Immature natural killer cell (primary cell): ENCODE results near the gene HILPDA. TPM values are rescaled to one million over a fixed set of nuclear protein-coding genes. Genes with fewer than 3 reads are reported as not detected.

Experiments used
- DNase-seq, 3 donors: peaks; one replicate each; pipeline ENCODE4 v3.0.0; 2022; ENCODE audit warnings: mixed read lengths in 1 of 3
- H3K27ac Mint-ChIP-seq, 6 donors: one replicate each; pipeline ENCODE4 v1.8.0; 2020; ENCODE audit warnings: mixed read lengths in 6 of 6, mild to moderate bottlenecking in 5 of 6, inconsistent platforms in 4 of 6, moderate library complexity in 3 of 6
- H3K27me3 Mint-ChIP-seq, 3 donors: one replicate each; pipeline ENCODE4 v1.8.0; 2020 to 2021; ENCODE audit warnings: low read depth in 3 of 3, mild to moderate bottlenecking in 3 of 3, mixed read lengths in 3 of 3, moderate library complexity in 3 of 3, inconsistent platforms in 1 of 3
- H3K36me3 Mint-ChIP-seq, 3 donors: one replicate each; pipeline ENCODE4 v1.8.0; 2020; ENCODE audit warnings: mixed read lengths in 3 of 3, inconsistent platforms in 2 of 3, mild to moderate bottlenecking in 2 of 3
- H3K4me1 Mint-ChIP-seq, 2 donors: one replicate each; pipeline ENCODE4 v1.8.0; 2020; ENCODE audit warnings: inconsistent platforms in 2 of 2, mild to moderate bottlenecking in 2 of 2, mixed read lengths in 2 of 2, moderate library complexity in 1 of 2
- H3K4me3 Mint-ChIP-seq, 5 donors: one replicate each; pipeline ENCODE4 v1.8.0; 2020; ENCODE audit warnings: mild to moderate bottlenecking in 5 of 5, mixed read lengths in 5 of 5, inconsistent platforms in 3 of 5, moderate library complexity in 3 of 5
- H3K9me3 Mint-ChIP-seq, 6 donors: one replicate each; pipeline ENCODE4 v1.8.0; 2020; ENCODE audit warnings: mild to moderate bottlenecking in 6 of 6, mixed read lengths in 6 of 6, inconsistent platforms in 4 of 6, moderate library complexity in 3 of 6
- polyA plus RNA-seq, 3 donors: library from polyadenylated mRNA; unstranded; fragments of 300-500 nt; fragmentation: Illumina TruSeq; gene quantifications; one replicate each; pipeline ENCODE4 v1.2.3, GENCODE V29; 2021

The HILPDA gene
- polyA plus RNA-seq, 3 donors from 2014 or later: 5.7 to 6.5 (median 6.0) TPM

DNA sequence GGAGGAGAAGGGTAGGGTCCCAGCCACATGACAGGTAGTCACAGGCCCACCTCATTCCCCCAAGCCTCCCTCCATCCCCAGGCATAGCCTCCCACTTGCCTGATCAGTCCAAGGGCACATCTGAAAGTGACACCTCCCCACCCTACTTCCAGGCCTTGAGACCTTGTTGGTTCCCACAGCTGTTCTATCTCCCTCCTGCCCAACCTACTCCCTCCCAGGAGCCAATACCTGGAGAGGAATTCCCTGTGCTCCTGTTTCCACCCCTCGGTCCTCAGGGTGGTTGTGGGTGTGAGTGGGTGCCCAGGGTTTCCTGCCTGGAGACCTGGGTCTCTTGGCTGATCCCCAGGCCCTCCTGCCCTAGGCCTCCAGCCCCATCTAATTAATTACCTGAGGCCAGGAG lies 34.3 kb upstream of the HILPDA start:
- no peaks in the 10 kb centered on the region for H3K9me3 Mint-ChIP-seq
- no peaks in the 10 kb centered on the region for H3K36me3 Mint-ChIP-seq
- H3K27me3 Mint-ChIP-seq: peaks cover 0 to 4% (median 2%) of the 10 kb centered on the region in 3 donors
- peaks cover 38 to 44% of the 10 kb centered on the region in 2 donors for H3K4me1 Mint-ChIP-seq
- H3K27ac Mint-ChIP-seq: peak overlapping the region in 2 of 6 donors; percentile 17 to 47
- peak overlapping the region in 1 of 5 donors; percentile 38 for H3K4me3 Mint-ChIP-seq
- DNase-seq: no peak

DNA sequence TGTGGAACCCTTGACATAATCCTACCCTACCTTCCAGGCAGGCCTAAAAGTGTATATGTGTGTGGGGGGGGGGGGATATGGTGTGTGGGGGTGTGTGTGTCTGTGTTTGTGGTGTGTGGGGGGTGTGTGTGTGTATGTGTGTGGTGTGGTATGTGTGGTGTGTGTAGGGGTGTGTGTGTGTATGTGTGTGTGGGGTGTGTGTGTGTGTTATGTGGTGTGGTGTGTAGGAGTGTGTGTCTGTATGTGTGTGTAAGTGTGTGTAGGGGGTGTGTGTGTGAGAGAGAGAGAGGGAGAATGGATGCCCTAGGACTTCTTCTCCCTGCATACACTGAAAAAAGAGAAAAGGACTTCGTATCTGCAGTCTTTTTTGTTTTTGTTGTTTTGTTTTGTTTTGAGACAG lies 33.6 kb upstream of the HILPDA start:
- Mint-ChIP-seq H3K36me3 (no peaks in the 10 kb centered on the region), H3K27me3 (peaks cover 0 to 4% (median 2%) of the 10 kb centered on the region in 3 donors), H3K4me3 (peak overlapping the region; percentile 62 to 78 (median 72)), H3K9me3 (no peaks in the 10 kb centered on the region), H3K27ac (peak overlapping the region; percentile 30 to 91 (median 84)), H3K4me1 (peaks cover 38 to 44% of the 10 kb centered on the region in 2 donors)
- no peak for DNase-seq

DNA sequence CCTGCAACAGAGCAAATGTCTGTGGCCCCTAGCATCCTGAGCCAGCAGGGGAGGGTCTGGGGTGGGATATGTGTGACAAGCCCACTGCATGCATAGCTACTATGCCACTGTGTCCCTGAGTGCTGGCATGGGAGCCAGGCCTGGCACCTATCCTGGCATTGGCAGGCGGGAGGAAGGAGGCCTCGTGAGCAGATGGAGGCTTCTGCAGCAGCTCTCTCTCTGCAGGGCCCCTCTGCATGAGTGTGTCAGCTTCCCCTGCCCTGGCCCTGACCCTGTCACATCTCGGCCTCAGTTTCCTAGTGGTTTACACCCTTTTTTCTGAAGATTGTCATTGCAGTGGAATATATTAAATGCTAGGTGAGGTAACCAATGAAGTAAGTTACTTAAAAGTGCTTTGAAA lies 32.8 kb upstream of the HILPDA start:
- H3K27me3 Mint-ChIP-seq: peaks cover 0 to 4% (median 2%) of the 10 kb centered on the region in 3 donors
- peaks cover 38 to 44% of the 10 kb centered on the region in 2 donors for H3K4me1 Mint-ChIP-seq
- peak overlapping the region; percentile 62 to 78 (median 72) for H3K4me3 Mint-ChIP-seq
- H3K27ac Mint-ChIP-seq: peak overlapping the region; percentile 77 to 91 (median 85)
- no peaks in the 10 kb centered on the region for H3K36me3 Mint-ChIP-seq
- H3K9me3 Mint-ChIP-seq: no peaks in the 10 kb centered on the region
- peak; percentile 68 to 78 (median 69) for DNase-seq

DNA sequence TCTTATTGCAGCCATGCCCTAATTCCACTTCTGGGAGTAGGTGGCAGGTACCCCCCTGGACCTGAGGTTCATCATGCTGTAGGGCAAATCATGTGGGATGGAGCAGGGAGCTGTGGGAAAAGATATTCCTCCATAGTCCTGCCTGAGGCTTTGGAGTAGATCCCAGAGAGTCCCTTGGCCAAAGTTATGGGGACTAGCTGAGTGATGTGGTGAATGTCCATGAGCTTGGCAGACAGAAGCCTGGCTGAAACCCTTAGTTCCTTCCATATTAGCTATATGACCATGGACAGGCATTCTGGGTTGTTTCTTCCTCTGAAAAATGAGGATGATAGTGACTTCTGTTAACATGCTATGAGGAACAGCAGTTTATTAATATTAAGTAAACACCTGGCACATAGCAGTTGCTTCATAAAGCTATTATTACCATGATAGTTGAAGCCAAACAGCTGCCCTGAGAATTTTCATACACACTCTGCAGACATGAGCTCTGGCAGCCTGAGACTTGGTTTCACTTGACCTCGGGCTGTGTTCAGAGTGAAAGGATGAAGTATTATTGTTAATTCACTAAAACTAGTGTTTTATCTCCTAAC lies 30.9 kb upstream of the HILPDA start:
- Mint-ChIP-seq H3K4me3 (no peak overlapping the region), H3K4me1 (peaks cover 38% of the 10 kb centered on the region in 2 donors), H3K27ac (no peak overlapping the region), H3K36me3 (no peaks in the 10 kb centered on the region), H3K9me3 (no peaks in the 10 kb centered on the region), H3K27me3 (peaks cover 2 to 15% (median 6%) of the 10 kb centered on the region in 3 donors)
- no peak for DNase-seq

DNA sequence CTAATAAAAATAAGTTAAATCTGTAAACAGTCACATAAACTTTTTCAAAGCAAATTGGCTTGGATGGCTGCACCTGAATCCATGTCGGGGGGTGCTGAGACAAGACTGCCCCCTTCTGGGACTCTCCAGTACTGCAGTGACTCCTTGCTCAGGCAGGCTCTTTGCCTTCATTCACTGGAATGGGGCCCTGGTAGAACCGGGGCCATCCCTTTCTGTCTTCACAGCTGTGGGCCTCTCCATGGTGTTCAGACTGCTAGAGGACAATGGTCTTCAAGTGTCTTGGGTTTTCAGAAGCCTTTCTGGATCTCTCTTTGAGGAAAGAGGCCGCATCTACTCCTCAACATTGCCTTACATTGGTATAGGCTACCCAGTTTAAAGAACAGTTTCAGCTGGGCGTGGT lies 29.8 kb upstream of the HILPDA start:
- H3K27me3 Mint-ChIP-seq: peaks cover 2 to 15% (median 6%) of the 10 kb centered on the region in 3 donors
- H3K4me1 Mint-ChIP-seq: peaks cover 32 to 33% of the 10 kb centered on the region in 2 donors
- peak overlapping the region in 1 of 6 donors; percentile 40 for H3K27ac Mint-ChIP-seq
- no peaks in the 10 kb centered on the region for H3K36me3 Mint-ChIP-seq
- H3K9me3 Mint-ChIP-seq: no peaks in the 10 kb centered on the region
- peak; percentile 63 to 73 (median 71) for DNase-seq
- no peak overlapping the region for H3K4me3 Mint-ChIP-seq

DNA sequence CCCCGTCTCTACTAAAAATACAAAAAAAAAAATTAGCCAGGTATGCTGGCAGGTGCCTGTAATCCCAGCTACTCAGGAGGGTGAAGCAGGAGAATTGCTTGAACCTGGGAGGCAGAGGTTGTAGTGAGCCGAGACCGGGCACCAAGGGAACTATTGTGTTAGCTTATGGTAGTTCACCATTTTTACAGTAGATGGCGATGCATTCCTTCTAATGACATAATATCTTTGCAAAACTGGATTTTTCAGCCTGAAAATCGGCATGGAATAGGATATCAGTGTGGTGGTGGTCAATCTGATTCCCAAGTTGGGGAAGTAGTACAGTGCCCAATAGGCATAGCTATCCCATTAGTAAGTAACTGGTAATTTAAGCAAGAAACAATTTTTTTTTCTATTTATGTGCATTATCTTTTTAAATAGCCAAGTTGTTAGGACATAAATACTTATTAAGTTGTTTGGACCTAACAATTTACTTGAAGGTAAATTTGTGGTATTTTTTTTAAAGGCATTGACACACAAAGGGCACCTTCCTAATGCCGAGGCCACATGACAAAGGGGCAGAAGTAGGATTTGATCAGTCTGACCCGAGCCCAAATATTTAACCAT lies 28.3 kb upstream of the HILPDA start:
- no peaks in the 10 kb centered on the region for H3K9me3 Mint-ChIP-seq
- H3K27ac Mint-ChIP-seq: no peak overlapping the region
- peak; percentile 45 to 54 (median 53) for DNase-seq
- no peak overlapping the region for H3K4me3 Mint-ChIP-seq
- no peaks in the 10 kb centered on the region for H3K36me3 Mint-ChIP-seq
- H3K4me1 Mint-ChIP-seq: peaks cover 16 to 17% of the 10 kb centered on the region in 2 donors
- H3K27me3 Mint-ChIP-seq: peaks cover 2 to 15% (median 8%) of the 10 kb centered on the region in 3 donors

DNA sequence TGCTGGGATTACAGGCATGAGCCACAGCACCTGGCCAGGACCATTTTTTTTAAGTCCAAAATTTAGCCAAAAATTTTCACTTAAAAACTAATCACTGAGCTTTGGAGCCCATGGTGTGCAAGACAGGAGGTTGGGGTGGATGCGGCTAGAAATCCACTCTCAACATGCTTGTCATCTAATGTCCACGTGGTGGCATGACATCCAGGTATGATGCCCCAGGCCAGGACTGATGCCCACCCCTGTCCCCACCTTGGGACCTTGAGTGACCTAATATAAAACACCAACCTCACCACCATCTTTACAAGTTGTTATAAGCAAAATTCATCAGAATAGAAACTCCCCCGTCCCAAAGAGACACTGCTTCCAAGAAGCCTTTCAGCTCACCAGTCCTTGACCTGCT lies 25.5 kb upstream of the HILPDA start:
- H3K4me3 Mint-ChIP-seq: no peak overlapping the region
- H3K27ac Mint-ChIP-seq: no peak overlapping the region
- no peaks in the 10 kb centered on the region for H3K4me1 Mint-ChIP-seq
- no peaks in the 10 kb centered on the region for H3K36me3 Mint-ChIP-seq
- no peak for DNase-seq
- H3K9me3 Mint-ChIP-seq: no peaks in the 10 kb centered on the region
- peaks cover 2 to 11% (median 10%) of the 10 kb centered on the region in 3 donors for H3K27me3 Mint-ChIP-seq

DNA sequence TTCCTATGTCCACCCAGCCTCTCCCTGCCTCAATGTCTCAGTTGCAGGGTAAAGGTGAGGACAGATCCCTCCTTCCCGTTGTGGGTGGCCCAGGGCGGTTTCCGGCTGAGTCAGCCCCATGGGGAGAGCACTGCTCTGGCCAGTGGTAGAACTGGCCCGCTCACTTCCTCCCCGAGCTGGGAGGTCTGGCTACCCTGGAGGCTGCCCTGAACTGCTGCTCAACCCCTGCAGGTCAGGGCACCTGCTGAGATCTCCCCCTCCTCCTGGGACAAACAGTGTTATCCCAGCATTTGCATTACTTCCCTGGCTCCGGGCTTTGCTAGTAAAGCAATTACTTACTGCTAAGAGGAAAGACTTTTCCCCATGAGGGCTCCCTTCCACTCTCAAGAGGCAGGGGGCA lies 24.5 kb upstream of the HILPDA start:
- DNase-seq: no peak
- Mint-ChIP-seq H3K4me3 (no peak overlapping the region), H3K9me3 (no peaks in the 10 kb centered on the region), H3K27ac (no peak overlapping the region), H3K27me3 (peaks cover 2 to 11% (median 10%) of the 10 kb centered on the region in 3 donors), H3K4me1 (no peaks in the 10 kb centered on the region), H3K36me3 (no peaks in the 10 kb centered on the region)

DNA sequence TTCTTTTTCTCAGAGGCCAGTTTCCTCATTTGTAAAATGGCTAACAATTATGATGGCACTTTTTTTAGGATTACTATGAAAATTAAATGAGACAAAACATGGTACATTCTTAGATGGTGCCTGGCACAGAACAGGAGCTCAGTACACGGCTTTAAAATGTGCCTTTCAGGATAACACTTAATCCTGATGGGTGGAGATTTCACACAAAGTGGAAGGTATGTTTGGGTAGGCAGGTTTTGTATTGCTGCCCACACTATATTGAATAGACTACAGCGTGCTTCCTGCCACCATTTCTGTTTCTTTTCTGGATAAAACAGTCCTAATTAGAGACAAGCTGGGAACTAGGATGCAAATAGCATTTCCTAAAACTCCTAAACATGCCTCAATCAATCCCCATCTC lies 23.9 kb upstream of the HILPDA start:
- no peak overlapping the region for H3K27ac Mint-ChIP-seq
- no peaks in the 10 kb centered on the region for H3K4me1 Mint-ChIP-seq
- H3K36me3 Mint-ChIP-seq: no peaks in the 10 kb centered on the region
- no peak for DNase-seq
- H3K27me3 Mint-ChIP-seq: peaks cover 2 to 11% (median 10%) of the 10 kb centered on the region in 3 donors
- H3K4me3 Mint-ChIP-seq: no peak overlapping the region
- H3K9me3 Mint-ChIP-seq: no peaks in the 10 kb centered on the region

DNA sequence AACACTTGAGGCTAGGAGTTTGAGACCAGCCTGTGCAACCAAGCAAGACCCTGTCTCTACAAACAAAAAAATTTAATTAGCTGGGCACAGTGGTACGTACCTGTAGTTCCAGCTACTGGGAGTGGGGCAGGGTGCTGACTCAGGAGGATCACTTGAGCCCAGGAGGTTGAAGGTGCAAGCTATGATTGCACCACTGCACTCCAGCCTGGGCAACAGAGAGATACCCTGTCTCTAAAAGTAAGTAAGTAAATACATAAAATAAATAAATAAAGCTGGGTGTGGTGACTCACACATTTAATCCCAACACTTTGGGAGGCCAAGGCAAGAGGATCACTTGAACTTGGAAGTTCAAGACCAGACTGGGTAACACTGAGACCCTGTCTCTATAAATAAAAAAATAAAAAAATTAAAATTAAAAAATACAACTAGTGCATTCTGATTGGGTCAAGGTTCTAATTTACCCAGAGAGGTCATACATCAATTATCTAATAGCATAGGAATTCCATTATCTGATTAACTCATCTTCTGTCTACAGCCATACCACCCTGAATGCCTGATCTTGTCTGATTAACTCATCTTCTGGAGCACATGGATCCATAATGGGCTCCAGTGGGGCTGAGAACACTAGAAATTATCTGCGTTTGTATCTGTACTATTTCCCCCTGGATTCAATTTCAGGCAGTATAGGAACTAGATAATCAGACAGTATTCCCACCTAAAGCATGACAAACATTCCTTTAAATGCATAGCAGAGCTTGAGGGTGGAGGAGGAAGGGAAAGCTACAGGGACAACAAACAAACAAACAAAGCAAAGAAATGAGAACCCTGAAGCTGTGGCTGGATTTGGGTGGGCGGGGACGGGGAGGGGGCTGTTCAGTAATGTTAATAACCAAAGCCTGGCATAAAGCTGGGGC lies 21.0 kb upstream of the HILPDA start:
- no peak for DNase-seq
- Mint-ChIP-seq H3K27me3 (peaks cover under 1 to 4% (median under 1%) of the 10 kb centered on the region in 3 donors), H3K27ac (no peak overlapping the region), H3K9me3 (no peaks in the 10 kb centered on the region), H3K4me1 (no peaks in the 10 kb centered on the region), H3K36me3 (peaks cover 0 to 3% (median 0%) of the 10 kb centered on the region in 3 donors), H3K4me3 (no peak overlapping the region)

DNA sequence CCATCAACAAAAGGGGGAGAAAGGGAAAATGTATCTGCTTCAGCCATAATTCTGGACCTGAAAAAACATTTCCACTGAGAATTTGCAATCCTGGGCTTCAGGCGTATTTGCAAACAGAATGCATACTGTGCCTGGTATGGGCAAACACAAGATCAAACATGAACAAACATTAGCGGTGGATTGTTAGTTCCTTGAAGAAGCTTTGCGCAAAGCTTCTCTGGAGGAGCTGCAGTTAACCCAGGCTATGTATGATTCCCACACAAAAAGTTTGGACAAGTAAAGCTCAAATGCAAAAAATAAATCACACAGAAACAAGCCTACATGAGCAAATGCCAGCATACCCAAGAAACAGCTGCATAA lies 20.4 kb upstream of the HILPDA start:
- no peaks in the 10 kb centered on the region for H3K4me1 Mint-ChIP-seq
- H3K36me3 Mint-ChIP-seq: peaks cover 0 to 3% (median 0%) of the 10 kb centered on the region in 3 donors
- no peak overlapping the region for H3K27ac Mint-ChIP-seq
- H3K27me3 Mint-ChIP-seq: peaks cover 0 to 4% (median under 1%) of the 10 kb centered on the region in 3 donors
- DNase-seq: no peak
- no peak overlapping the region for H3K4me3 Mint-ChIP-seq
- H3K9me3 Mint-ChIP-seq: no peaks in the 10 kb centered on the region

DNA sequence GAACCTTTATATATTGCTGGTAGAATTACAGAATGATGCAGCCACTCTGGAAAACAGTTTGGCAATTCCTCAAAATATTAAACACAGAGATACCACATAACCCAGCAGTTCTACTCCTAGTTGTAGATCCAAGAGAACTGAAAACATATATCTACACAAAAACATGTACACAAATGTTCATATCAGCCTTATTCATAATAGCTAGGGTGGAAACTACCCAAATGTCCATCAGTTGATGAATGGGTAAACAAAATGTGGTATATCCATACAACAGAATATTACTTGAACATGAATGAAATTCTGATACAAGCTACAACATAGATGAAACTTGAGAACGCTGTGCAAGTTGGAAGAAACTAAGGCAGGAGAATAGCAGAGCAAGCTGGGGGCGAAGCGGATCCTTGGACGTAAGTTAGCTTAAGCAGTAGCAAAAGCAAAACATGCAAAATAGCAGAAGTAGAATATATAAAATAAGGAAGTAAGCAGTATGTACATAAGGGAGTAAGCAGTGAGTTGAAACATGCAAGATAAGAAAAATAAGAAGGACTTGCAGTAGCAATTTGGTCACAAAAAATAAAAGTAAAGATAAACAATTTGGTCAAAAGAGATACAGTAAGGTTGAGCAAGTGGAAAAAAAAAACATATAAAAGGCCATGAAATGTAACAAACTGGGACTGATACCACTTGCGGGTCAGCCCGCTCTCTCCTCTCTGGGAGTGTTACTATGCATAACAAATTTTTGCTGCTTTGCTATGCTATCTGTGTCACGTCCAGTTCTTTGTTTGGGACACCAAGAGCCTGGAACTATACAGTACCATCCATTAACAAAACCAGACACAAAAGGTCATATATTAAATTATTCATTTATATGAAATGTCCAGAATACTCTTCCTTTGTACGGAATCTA lies 18.0 kb upstream of the HILPDA start:
- no peaks in the 10 kb centered on the region for H3K9me3 Mint-ChIP-seq
- peaks cover 0 to 3% (median 0%) of the 10 kb centered on the region in 3 donors for H3K36me3 Mint-ChIP-seq
- DNase-seq: no peak
- no peak overlapping the region for H3K4me3 Mint-ChIP-seq
- H3K27ac Mint-ChIP-seq: no peak overlapping the region
- no peaks in the 10 kb centered on the region for H3K4me1 Mint-ChIP-seq
- H3K27me3 Mint-ChIP-seq: peaks cover 0 to 2% (median 1%) of the 10 kb centered on the region in 3 donors

DNA sequence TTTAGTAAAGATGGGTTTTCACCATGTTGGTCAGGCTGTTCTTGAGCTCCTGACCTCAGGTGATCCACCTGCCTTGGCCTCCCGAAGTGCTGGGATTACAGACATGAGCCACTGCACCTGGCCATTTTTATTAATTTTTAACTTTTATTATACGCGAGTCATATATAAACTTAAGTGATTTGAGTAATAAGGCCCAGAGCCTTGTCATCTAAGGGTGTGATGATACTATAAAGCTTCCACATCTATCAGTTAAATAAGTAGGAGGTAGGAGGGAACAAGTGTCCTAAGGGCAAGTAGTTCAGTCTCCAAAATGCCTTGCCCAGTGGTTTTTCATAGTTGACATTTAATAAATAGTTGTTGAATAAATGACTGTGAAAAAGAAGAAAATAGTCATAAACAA lies 13.3 kb upstream of the HILPDA start:
- Mint-ChIP-seq H3K27ac (no peak overlapping the region), H3K9me3 (no peaks in the 10 kb centered on the region), H3K4me3 (no peak overlapping the region), H3K4me1 (no peaks in the 10 kb centered on the region), H3K27me3 (peaks cover 0 to 3% (median 3%) of the 10 kb centered on the region in 3 donors), H3K36me3 (peaks cover 0 to 3% (median 0%) of the 10 kb centered on the region in 3 donors)
- DNase-seq: no peak
